ENCODE data around the gene TMEM14C. TPM values are rescaled to one million over a fixed set of nuclear protein-coding genes. Genes with fewer than 3 reads are reported as not detected.

TMEM14C gene
- total and polyA plus RNA-seq, 7 donors, result 64.4 to 161 (median 87.9) TPM

- no peak overlapping the region for H3K27ac ChIP-seq
- H3K27me3 ChIP-seq (ENCODE audit: insufficient read depth in 3 of 3, low read length in 2 of 3), result no peaks in the 10 kb centered on the region
- H3K9me3 ChIP-seq, result no peaks in the 10 kb centered on the region
- TF ChIP-seq CTCF (IDR thresholded peaks at IDR 0.05), result no peak
- intact Hi-C loops (cut with DNase I), result no loop called here
- H3K4me1 ChIP-seq, result no peaks in the 10 kb centered on the region
- no peaks in the 10 kb centered on the region for H3K36me3 ChIP-seq (ENCODE audit: insufficient read depth in 1 of 2, low read depth in 1 of 2)
- ATAC-seq, result no peak
- H3K4me3 ChIP-seq, result no peak overlapping the region
- no peak for DNase-seq
These were observed 40.4 kb upstream of the TMEM14C start for GRCh38 chr6:10682355-10682988.

GRCh38 chr6:10684618-10685017, 38.3 kb upstream of the TMEM14C start:
- Histone ChIP-seq H3K4me1 (no peaks in the 10 kb centered on the region), H3K9me3 (no peaks in the 10 kb centered on the region), H3K27ac (no peak overlapping the region), H3K36me3 (ENCODE audit: insufficient read depth in 1 of 2, low read depth in 1 of 2) (no peaks in the 10 kb centered on the region), H3K4me3 (no peak overlapping the region), H3K27me3 (ENCODE audit: insufficient read depth in 3 of 3, low read length in 2 of 3) (no peaks in the 10 kb centered on the region)
- no peak for DNase-seq
- 69 to 74% (median 72%) methylated on average over 5 of the region's 5 CpGs for WGBS, 3 donors
- intact Hi-C loops (cut with DNase I), result no loop called here
- ATAC-seq, result no peak
- TF ChIP-seq CTCF (IDR thresholded peaks at IDR 0.05), result no peak

GRCh38 chr6:10685092-10685915, 37.6 kb upstream of the TMEM14C start:
- Histone ChIP-seq H3K4me3 (no peak overlapping the region), H3K9me3 (no peaks in the 10 kb centered on the region), H3K4me1 (no peaks in the 10 kb centered on the region), H3K27me3 (ENCODE audit: insufficient read depth in 3 of 3, low read length in 2 of 3) (no peaks in the 10 kb centered on the region), H3K27ac (no peak overlapping the region), H3K36me3 (ENCODE audit: insufficient read depth in 1 of 2, low read depth in 1 of 2) (no peaks in the 10 kb centered on the region)
- DNase-seq (no peak), ATAC-seq (no peak)
- 61 to 78% (median 70%) methylated on average over 3 of the region's 3 CpGs for whole genome bisulfite sequencing, 3 donors
- no peak for TF ChIP-seq CTCF (IDR thresholded peaks at IDR 0.05)
- intact Hi-C loops (cut with DNase I), result no loop called here

GRCh38 chr6:10686901-10687300, 36.0 kb upstream of the TMEM14C start:
- Histone ChIP-seq H3K4me1 (no peaks in the 10 kb centered on the region), H3K27ac (no peak overlapping the region), H3K4me3 (no peak overlapping the region), H3K36me3 (ENCODE audit: insufficient read depth in 1 of 2, low read depth in 1 of 2) (no peaks in the 10 kb centered on the region), H3K27me3 (ENCODE audit: insufficient read depth in 3 of 3, low read length in 2 of 3) (no peaks in the 10 kb centered on the region), H3K9me3 (no peaks in the 10 kb centered on the region)
- no peak for DNase-seq
- no peak for TF ChIP-seq CTCF (IDR thresholded peaks at IDR 0.05)
- 80 to 84% (median 81%) methylated on average over 8 of the region's 8 CpGs for WGBS, 3 donors
- ATAC-seq, result no peak
- intact Hi-C loops (cut with DNase I), result no loop called here

Measured in psoas muscle (tissue), 8 donors.